K562 (cell line): ENCODE results near the gene CTRB1. TPM values are rescaled to one million over a fixed set of nuclear protein-coding genes. Genes with fewer than 3 reads are reported as not detected.

Experiments
- BMI1 ChIP-seq: fragments of 150-350 bp; IDR thresholded peaks from 2 replicates; pipeline ENCODE4 v1.6.1; 2014; ENCODE audit warnings: low read length
- CLOCK ChIP-seq: fragments of 250-450 bp; sonication (Bioruptor Pico); IDR thresholded peaks from 2 replicates; pipeline ENCODE4 v1.4.0; 2020; ENCODE audit warnings: mild to moderate bottlenecking, moderate library complexity, borderline replicate concordance
- DLX4 ChIP-seq: fragments of 250-450 bp; sonication (Bioruptor Pico); IDR thresholded peaks from 2 replicates; pipeline ENCODE4 v1.6.1; 2021; ENCODE audit warnings: mild to moderate bottlenecking
- E2F4 ChIP-seq: sonication (generic); formaldehyde crosslinking; IDR thresholded peaks from 2 replicates; pipeline ENCODE4 v1.8.0; 2022; ENCODE audit warnings: mild to moderate bottlenecking, low read depth, missing genetic modification reagents
- FOXP1 ChIP-seq: sonication (generic); formaldehyde crosslinking; IDR thresholded peaks from 2 replicates; pipeline ENCODE4 v1.8.0; 2022; ENCODE audit warnings: mild to moderate bottlenecking, missing genetic modification reagents
- KLF6 ChIP-seq: fragments of 250-450 bp; sonication (Bioruptor Pico); IDR thresholded peaks from 2 replicates; pipeline ENCODE4 v1.4.0; 2020; ENCODE audit warnings: mild to moderate bottlenecking, moderate library complexity, borderline replicate concordance
- PHF21A ChIP-seq: fragments of 450-650 bp; IDR thresholded peaks from 2 replicates; pipeline ENCODE4 v1.6.1; 2017; ENCODE audit warnings: low read depth, borderline replicate concordance
- POLR2AphosphoS2 ChIP-seq: IDR thresholded peaks from 2 replicates; pipeline ENCODE4 v1.6.1; 2012; ENCODE audit warnings: low read length, improper control_type of control experiment
- SUPT5H ChIP-seq: fragments of 450-650 bp; IDR thresholded peaks from 2 replicates; pipeline ENCODE4 v1.6.1; 2016
- TBP ChIP-seq: optimal IDR thresholded peaks from 2 replicates; pipeline ENCODE3; 2011; ENCODE audit warnings: low read depth, low read length, improper control_type of control experiment
- UBTF ChIP-seq, 2 experiments: IDR thresholded peaks; 2 replicates each; pipeline ENCODE4 v1.6.1; 2012; ENCODE audit warnings: improper control_type of control experiment in 2 of 2, low read depth in 2 of 2, low read length in 2 of 2, borderline replicate concordance in 1 of 2
- ZBTB2 ChIP-seq: fragments of 450-650 bp; IDR thresholded peaks from 2 replicates; pipeline ENCODE4 v1.6.1; 2016; ENCODE audit warnings: antibody characterized with exemption
- ZBTB7A ChIP-seq: IDR thresholded peaks from 2 replicates; pipeline ENCODE4 v1.6.1; 2011; ENCODE audit warnings: low read depth, mild to moderate bottlenecking, low read length, moderate library complexity, borderline replicate concordance; ENCODE audit not compliant: control insufficient read depth
- ZBTB8A ChIP-seq: fragments of 450-650 bp; IDR thresholded peaks from 2 replicates; pipeline ENCODE4 v1.6.1; 2018; ENCODE audit warnings: mild to moderate bottlenecking, moderate library complexity; ENCODE audit not compliant: partially characterized antibody
- ZNF212 ChIP-seq: fragments of 450-650 bp; formaldehyde crosslinking; IDR thresholded peaks from 2 replicates; pipeline ENCODE4 v1.4.0; 2020; ENCODE audit warnings: mild to moderate bottlenecking
- ZNF740 ChIP-seq, 3 experiments: fragments of 200-800 bp in 1 of 3; sonication (Bioruptor generic) in 1 of 3; sonication (generic) in 1 of 3; formaldehyde crosslinking in 1 of 3; IDR thresholded peaks; 2 replicates each; pipeline versions ENCODE4 v1.6.1 to v1.8.0; 2016 to 2022; ENCODE audit warnings: mild to moderate bottlenecking in 2 of 3, missing compliant biosample characterization in 2 of 3, missing genetic modification characterization in 2 of 3, missing genetic modification reagents in 1 of 3
- polyA plus RNA-seq, 8 experiments: library from polyadenylated mRNA; depleted of rRNA in 4 of 8; stranded (reverse) in 5 of 8; unstranded in 3 of 8; fragments of >200 nt; fragmentation: Nextera tagmentation in 2 of 8; fragmentation: Illumina TruSeq in 1 of 8; extraction: Ambion mirVana in 2 of 8; extraction: Trizol in 1 of 8; gene quantifications; 2 replicates each; pipeline versions ENCODE4 v1.2.1 to v1.2.3, GENCODE V29; 2011 to 2014; ENCODE audit warnings: inconsistent platforms in 1 of 8, missing spikeins in 1 of 8
- total RNA-seq, 7 experiments: library from RNA; depleted of rRNA in 6 of 7; stranded (reverse); fragments of >200 nt in 6 of 7; fragmentation: Illumina TruSeq in 2 of 7; extraction: Trizol in 2 of 7; gene quantifications; 2 replicates each; pipeline versions ENCODE4 v1.2.1 to v1.2.3, GENCODE V29; 2011 to 2021; ENCODE audit warnings: low replicate concordance in 1 of 7

CTRB1 gene
- total and polyA plus RNA-seq, 9 of the 15 experiments (the other 6 are each of a cell fraction or from before 2014, with no cell fraction given), result 2.3 TPM; not detected in 8

GRCh38 chr16:75265911-75266701 is 47.3 kb downstream of the CTRB1 start (continued):
- TF ChIP-seq CLOCK (CRISPR knock-in tag) (no peak), DLX4 (CRISPR knock-in tag) (no peak), ZBTB7A (no peak), E2F4 (CRISPR knock-in tag) (no peak), UBTF (IDR thresholded peaks at IDR 0.05; ENCODE audit: borderline replicate concordance in 1 of 2, low read depth in 2 of 2, low read length in 2 of 2) (0 out of 4 replicates have a peak, but pooled peaks of 1 of the 2 experiments have one; percentile 27), BMI1 (no peak), KLF6 (no peak), FOXP1 (CRISPR knock-in tag) (0 out of 2 replicates have a peak, but pooled peaks have one; percentile 21), ZNF740 (CRISPR knock-in tag; IDR thresholded peaks at IDR 0.05) (peak; percentile 99), ZNF740 (tag; IDR thresholded peaks at IDR 0.05) (peak in 1 of 2 experiments; percentile 98; a peak in 2 of 4 replicates), ZBTB2 (no peak; the same call in none of the 2 replicates), POLR2AphosphoS2 (no peak), ZBTB8A (no peak), ZNF212 (CRISPR knock-in tag) (no peak), PHF21A (peak; percentile 45; the same call in 1 of the 2 replicates), SUPT5H (peak; percentile 62), TBP (peak; percentile 50)
